Activated CD8-positive, alpha-beta memory T cell treated with anti-CD3 and anti-CD28 coated beads for 48 hours (primary cell): Measurements from ENCODE around the gene IL2RG.

Source experiments
- DNase-seq, 3 experiments: peaks; one replicate each; pipeline ENCODE4 v3.0.0-alpha.2; 2020; ENCODE audit warnings: low read depth in 2 of 3, low spot score in 2 of 3

Gene IL2RG

DNA sequence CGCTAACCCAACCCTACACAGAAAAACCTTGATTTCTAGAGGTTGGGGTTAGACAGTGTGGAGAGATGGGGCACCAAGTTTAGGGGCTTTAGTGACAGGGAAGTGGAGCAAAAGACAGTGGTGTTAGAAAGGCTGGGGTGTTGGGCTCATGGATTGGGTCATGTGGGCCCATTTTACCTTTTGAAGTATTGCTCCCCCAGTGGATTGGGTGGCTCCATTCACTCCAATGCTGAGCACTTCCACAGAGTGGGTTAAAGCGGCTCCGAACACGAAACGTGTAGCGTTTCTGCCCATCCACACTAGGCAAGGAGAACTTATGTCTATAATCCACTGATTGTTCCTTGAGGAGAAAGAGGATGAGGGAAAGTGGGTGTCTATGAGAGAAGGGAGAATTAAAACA is 2.3 kb downstream of the IL2RG start:
- DNase-seq: no peak

DNA sequence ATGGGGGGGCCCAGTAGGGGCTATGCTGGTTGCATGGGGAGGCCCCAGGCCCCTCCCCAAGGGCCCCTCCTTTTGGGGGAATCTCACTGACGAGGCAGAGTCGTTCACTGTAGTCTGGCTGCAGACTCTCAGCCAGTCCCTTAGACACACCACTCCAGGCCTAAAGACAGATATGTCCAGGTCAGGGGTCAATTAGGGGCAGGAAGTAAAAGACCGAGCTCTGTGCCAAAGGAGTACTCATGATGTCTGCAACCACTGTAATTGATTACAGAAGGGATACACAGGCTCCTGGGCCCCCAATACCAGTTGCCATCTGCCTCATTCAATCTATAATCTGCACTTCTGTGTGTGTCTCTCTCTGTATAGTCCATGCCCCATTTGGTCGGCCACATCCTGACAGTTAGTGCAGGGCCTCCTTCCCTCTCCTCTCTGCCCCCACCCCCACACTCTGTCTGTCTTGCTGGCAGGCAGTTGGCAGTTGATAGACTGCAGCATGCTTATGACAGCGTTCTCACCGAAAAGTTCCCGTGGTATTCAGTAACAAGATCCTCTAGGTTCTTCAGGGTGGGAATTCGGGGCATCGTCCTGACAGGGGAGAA is 3.5 kb downstream of the IL2RG start:
- no peak for DNase-seq

DNA sequence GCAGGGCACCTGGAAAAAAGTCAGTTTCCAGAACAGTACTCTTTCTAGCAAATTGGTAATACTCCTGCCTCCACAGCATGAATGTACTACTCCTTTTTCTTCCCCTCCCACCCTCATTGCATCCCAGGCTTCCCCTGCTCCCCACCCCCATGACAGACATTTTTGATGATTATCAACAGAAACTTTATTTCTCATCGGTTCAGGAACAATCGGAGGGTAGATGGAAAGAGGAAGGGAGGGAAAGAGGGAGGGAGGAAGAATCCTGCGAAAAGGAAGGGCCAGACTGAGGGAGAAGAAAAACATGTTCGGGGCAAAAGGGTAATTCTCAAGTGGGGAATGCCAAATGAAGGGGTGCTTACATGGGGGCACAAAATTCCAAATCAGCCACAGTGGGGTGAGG is 4.1 kb downstream of the IL2RG start:
- no peak for DNase-seq

DNA sequence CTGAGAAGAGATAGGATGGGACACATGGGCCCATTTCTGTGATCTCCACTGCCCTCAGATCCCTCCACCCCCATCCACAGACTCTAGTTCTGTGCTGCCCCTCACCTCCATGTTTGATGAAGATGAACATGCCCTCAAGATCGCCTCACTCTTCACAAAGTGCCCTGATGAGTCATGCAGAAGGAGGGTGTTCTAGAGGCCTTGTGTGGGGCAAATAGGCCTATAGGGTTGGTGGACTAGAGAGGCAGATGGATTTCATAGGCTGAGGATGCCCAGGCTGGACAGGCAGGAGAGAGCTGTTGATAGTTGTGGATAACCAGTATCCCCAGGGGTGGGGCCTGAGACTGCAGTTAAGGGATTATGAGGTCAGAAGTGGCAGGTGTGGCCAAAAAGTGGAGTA is 5.0 kb downstream of the IL2RG start, which contains the start of gene CXorf65:
TSS of gene CXorf65 (minus strand) at position 314 of the 400 bp plus-strand sequence. CDS start at position 130, 184 bp downstream.
- DNase-seq: no peak

DNA sequence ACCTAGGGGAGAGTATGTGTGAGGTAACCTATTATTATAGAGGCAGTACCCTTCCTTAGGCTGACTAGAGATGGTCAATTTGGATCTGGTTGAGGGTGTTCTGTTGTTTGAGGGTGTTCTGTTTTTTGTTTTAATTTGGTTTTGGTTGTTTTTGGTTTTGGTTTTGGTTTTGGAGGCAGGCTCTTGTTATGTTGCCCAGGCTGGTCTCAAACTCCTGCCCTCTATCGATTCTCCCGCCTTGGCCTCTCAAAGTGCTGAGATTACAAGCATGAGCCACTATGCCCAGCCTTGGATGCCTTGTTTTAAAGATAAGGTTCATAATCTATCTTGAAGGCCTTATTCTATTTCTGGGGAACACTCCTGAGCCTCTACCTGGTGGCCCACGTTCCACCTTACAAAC is 5.7 kb downstream of the IL2RG start:
- no peak for DNase-seq

DNA sequence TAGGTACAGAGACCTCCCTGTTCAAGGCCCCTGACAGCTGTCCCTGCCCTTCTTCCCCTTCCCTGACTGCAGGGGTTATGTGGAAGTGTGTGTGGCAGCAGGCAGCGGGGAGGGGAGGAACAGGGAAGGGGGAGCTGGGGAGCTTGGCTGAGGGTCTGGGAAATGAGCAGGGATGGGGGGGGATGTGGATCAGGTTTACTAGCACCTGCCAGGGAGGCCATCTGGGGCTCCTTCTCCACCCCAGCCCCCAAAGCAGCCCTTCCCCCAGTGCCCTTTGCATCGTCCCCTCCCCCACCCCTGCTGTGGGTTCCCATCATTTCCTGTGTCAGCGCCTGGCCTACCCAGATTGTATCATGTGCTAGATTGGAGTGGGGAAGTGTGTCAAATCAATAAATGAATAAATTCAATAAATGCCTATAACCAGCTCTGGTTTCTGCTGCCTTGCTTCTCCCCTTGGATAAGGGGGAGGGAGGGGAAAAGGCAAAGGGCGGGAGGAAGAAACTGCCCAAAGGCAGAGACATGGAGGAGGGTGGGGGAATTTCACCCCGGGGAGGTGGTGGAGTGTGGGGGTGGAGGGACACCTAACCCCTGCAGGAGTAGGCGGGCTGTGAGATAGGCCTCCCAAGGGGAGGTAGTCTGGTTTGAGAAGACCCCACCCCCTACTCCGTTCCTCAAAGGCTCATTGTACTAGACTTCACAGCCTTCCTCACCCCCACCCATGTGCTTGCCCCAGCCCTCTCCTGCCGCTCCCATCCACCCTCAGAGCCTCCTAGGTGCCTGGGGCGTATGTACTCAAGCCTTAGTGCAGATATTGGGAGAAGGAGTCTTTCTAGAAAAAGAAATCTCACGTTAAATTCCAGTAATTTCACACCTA is 8.0 kb downstream of the IL2RG start:
- no peak for DNase-seq

DNA sequence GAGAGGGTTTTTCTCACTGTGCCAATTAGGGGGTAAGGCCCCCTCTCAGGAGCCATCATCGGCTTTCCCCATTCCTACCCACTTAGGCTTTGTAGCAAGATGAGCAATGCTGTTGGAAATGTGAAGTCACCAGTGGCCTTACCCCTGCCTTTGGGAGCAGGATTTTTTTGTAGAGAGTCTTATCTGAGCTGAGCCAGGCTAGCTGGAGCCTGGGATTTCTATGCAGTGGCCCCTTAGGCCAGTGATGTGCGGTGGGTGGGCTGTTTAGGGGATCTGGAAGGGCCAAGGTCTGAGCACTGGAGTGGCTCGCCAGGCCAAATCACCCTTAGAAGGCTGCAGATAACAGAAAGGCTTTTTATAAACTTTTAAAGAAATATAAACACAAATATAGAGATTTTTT is 9.1 kb downstream of the IL2RG start:
- no peak for DNase-seq

DNA sequence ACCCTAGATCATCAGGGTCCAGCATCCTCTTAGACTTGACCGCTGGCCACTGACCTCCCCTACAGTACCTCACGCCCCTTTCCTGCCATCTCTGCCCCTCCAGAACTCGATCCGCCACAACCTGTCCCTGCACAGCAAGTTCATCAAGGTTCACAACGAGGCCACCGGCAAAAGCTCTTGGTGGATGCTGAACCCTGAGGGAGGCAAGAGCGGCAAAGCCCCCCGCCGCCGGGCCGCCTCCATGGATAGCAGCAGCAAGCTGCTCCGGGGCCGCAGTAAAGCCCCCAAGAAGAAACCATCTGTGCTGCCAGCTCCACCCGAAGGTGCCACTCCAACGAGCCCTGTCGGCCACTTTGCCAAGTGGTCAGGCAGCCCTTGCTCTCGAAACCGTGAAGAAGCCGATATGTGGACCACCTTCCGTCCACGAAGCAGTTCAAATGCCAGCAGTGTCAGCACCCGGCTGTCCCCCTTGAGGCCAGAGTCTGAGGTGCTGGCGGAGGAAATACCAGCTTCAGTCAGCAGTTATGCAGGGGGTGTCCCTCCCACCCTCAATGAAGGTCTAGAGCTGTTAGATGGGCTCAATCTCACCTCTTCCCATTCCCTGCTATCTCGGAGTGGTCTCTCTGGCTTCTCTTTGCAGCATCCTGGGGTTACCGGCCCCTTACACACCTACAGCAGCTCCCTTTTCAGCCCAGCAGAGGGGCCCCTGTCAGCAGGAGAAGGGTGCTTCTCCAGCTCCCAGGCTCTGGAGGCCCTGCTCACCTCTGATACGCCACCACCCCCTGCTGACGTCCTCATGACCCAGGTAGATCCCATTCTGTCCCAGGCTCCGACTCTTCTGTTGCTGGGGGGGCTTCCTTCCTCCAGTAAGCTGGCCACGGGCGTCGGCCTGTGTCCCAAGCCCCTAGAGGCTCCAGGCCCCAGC is 10.5 kb downstream of the IL2RG start:
- no peak for DNase-seq

DNA sequence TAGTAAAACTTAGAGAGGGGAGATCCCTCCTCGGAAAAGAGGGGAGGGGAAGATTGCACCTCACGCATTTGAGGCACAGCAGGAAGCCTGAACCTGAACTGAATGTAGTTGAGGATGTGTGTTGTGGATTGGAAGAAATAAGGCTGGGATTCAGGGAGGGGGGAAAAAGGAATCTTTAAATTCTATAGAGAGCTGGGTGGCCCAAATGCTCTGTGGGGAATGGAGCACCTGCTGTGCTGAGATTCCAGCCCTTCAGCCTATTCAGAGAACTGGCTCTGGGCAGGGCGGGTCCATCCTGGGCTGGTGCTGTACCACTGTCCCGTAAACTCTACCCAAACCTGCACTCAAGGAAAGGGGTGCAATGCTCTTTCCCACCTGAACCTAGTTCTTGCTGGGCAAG is 11.6 kb downstream of the IL2RG start:
- no peak for DNase-seq

DNA sequence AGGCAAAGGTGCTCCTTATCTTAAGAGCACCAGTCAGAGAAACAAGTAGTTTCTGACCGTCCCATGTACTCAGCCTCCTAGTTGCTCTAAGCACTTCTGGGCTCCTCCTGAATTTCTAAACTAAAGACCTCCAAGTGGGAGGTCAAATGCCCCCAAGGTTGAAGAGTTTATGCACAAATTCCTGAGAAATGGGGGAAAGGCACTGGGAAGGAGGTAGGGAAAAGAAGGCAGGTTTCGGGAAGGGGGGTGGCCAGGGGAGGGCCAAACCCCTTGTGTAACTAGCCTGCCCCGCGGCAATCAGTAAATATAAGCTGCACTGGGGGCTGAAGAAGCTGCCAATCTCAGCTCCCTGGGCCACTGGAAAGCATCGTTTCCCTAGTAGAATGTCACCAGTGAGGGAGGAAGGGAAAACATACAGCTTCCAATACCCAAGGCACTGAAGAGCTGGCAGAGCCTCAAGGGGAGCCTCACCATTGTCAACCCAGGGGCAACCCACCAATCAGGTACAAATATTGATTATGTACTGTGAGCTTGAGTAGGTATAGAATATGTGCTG is 12.3 kb downstream of the IL2RG start:
- DNase-seq: no peak

DNA sequence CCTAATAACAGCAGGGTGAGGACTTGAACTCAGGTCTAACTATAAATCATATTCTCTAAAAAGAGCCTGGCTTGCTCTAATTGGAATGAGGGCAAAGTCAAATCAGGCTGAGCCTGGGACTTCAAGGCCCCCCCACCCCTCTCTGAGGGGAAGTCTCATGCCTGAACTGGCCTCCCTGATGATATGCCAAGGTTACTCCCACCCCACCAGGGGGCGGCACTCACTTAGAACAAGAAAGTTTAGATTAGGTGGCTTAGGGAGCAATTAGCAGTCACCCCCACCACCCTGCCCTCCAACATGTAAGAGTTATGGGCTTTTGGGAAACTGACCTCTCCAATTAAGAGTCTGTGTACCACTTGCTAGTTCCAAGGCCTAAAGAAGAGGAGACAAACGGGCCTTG is 13.1 kb downstream of the IL2RG start:
- peak in 1 of 3 experiments; percentile 52 for DNase-seq

DNA sequence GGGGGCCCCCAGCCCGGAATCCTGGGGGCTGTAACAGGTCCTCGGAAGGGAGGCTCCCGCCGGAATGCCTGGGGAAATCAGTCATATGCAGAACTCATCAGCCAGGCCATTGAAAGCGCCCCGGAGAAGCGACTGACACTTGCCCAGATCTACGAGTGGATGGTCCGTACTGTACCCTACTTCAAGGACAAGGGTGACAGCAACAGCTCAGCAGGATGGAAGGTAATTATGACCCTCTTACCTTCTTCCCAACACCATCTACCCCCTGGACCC is 14.7 kb downstream of the IL2RG start:
- DNase-seq: no peak

DNA sequence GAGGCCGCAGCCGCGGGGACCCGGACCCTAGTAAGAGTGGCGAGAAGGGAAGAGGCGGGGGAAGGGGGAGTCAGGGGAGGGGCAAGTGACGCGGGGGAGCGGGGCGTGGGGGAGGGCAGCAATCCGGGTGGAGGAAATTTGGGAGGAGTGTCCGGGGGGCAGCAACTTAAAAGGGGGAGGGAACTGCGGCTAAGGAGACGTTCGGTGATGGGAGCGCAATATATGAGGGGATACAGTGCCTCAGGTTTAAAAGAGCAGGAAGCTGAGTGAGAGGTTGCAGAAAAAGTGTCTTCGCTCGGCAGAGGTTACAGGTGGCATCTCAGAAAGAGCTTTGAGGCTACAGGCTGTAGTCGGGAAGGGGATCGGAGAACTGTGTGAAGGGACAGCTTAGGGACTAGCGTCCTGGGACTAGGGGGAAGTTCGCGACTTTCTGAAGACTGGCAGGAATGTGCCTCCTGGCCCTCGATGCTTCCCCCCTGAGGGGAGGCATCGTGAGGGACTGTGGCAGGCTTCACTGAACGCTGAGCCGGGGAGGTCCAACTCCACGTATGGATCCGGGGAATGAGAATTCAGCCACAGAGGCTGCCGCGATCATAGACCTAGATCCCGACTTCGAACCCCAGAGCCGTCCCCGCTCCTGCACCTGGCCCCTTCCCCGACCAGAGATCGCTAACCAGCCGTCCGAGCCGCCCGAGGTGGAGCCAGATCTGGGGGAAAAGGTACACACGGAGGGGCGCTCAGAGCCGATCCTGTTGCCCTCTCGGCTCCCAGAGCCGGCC is 15.2 kb downstream of the IL2RG start:
- DNase-seq: no peak

DNA sequence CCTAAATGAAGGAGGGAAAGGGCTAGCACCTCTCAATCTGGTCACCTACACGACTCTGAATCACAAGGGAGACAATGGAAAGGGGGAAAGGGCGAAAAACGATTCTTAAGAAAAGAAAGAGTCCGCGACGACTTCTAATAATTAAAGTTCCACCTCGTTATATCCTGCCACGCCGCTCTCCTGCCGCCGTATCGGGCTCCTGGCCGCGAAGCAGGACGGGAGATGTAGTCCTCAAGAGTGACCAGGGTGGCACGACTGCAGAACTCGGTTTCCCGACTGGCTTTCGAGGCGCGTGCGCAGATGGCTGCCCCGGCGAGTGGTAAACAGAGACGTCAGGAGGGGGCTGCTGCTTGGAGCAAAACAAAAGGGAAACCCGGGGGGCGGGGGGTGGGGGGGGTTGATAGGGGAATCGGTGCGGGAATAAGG is 15.8 kb downstream of the IL2RG start, which contains the start of gene FOXO4:
TSS of gene FOXO4 (plus strand) at position 297 of the 426 bp plus-strand sequence. CDS start 678 bp downstream, outside the sequence.
- DNase-seq: peak; percentile 49 to 74 (median 61)

DNA sequence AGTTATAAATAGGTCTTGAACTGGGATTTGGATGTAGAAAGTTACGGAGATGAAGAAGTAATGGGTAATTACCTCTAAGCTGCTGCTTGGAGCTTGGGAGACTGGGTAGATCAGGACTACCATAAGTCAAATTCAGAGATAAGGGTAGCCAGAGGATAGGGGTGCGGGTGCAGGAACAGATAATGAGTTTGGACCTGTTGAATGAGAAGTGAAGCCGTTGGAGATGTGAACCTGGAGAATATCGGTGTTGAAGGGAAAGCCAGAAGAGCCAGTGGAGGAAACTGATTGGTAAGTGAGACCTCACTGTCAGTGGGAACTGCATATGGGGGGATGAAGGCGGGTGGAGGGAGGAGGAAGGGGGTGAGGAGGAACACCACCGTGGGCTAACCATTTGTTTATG is 16.3 kb downstream of the IL2RG start:
- DNase-seq: no peak

DNA sequence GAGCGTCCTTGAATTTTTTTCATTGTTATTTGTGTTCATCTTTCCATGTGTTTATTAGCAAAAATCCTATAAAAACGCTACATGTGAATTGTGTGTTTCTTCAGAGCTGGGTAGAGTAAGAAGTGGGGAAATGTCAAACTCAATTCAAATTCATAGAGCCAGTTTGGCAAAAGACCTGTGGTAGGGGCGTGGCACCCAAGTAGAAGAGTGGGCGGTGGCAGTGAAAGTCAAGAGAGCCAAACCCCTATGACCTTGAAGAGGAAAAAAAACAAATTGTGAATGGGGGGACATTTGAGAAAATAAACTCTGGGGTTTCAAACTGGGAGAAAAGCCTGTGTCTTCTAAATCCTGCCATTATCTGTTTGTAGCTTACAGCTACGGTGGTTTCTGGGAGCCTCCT is 20.1 kb downstream of the IL2RG start:
- no peak for DNase-seq

DNA sequence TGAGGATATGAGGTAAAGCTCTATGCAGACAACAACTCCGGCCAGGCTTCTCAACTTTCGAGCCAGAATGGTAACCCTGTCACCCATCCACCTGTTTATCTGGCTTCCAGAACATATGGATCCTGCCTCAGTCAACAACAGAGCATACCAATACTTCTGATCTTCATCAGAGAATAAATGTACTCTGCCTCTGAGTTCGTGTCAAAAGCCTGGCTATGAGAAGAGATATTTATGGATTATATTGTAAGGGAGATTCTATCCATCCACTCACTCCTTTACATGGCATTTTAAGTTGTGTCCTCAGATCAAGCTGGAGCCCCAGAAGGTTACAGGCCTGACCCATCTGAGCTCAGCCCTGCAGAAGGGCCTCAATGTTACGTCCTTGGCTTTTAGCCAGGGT is 25.5 kb downstream of the IL2RG start:
- no peak for DNase-seq

DNA sequence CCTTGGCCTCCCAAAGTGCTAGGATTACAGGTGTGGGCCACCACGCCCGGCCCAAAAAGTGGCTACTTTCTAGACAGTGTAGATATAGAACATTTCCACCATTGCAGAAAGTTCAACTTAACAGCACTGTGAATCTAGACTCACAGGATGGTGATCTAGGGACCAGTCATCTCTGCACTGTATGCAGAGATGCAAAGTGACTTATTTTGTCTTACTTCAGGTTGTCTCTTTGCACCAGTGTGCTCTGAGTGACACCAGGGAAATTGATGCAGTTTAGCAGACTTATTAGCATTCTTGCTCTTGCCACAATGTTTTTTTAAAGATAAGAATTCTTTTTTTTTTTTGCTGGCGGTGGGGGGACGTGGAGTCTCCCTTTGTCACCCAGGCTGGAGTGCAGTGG is 28.6 kb downstream of the IL2RG start:
- DNase-seq: no peak

DNA sequence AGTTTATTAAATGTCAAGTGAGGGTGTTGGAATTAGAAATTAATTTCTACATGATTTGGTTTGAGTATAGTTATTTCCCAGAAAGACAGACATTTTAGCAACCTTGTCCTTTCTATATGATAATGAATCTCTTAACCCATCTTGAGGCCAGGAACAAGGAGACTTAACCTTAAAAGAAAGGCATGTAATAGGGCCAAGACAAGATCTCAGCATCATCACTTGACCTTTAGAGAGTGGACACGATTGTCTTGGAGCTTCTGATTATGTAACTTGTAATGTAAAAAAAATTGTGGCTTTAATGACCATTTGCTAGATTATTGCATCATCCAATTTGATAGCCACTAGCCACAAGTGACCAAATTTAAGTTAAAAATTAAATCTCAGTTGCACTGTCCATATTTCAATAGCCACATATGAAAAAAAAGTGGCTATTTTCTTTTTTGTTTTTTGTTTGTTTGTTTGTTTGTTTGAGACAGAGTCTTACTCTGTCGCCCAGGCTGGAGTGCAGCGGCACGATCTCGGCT is 29.2 kb downstream of the IL2RG start:
- DNase-seq: no peak
